T-cell (primary cell): ENCODE data around the gene FXYD3. TPM values are rescaled to one million over a fixed set of nuclear protein-coding genes. Genes with fewer than 3 reads are reported as not detected.

Source experiments
- ATAC-seq, 4 experiments: fragments of 200-7000 bp in 3 of 4; fragments of 150-1000 bp in 1 of 4; cut with Tn5 transposase; replicated peaks in 1 of 4; 1 replicate in 3 of 4; 2 replicates in 1 of 4; pipeline ENCODE4 v1.10.0; 2021; ENCODE audit warnings: moderate library complexity in 3 of 4, mild to moderate bottlenecking in 2 of 4, moderate number of reproducible peaks in 1 of 4
- CTCF ChIA-PET, 2 donors: fragments of 300-600 bp; sonication (Branson Sonifier 250); formaldehyde crosslinking; loops; one replicate each; lab custom pipeline; 2022; ENCODE audit warnings: antibody characterized with exemption in 2 of 2; lab: Charles Lee
- POLR2A ChIA-PET, 2 donors: fragments of 300-600 bp; sonication (Branson Sonifier 250); formaldehyde crosslinking; loops; one replicate each; lab custom pipeline; 2022; ENCODE audit warnings: antibody characterized with exemption in 2 of 2; lab: Charles Lee
- DNase-seq, 35 experiments: peaks; one replicate each; pipeline versions ENCODE4 v3.0.0 to v3.0.0-alpha.2; 2013 to 2023
- H3K27ac ChIP-seq: one replicate; pipeline ENCODE4 v1.5.1; 2013; ENCODE audit warnings: low read length
- H3K27me3 ChIP-seq, 2 experiments: replicated peaks in 1 of 2; 1 replicate in 1 of 2; 2 replicates in 1 of 2; pipeline versions ENCODE4 v1.6.1 to v1.7.0; 2013; ENCODE audit warnings: low read length in 1 of 2, mixed read lengths in 1 of 2; ENCODE audit not compliant: control insufficient read depth in 2 of 2, insufficient read depth in 2 of 2; ENCODE audit errors: extremely low read depth in 1 of 2
- H3K36me3 ChIP-seq, 2 donors: 1 replicate in 1 of 2; 2 replicates in 1 of 2; pipeline versions ENCODE4 v1.6.1 to v1.7.0; 2013; ENCODE audit warnings: low read length in 1 of 2; ENCODE audit not compliant: control insufficient read depth in 2 of 2, insufficient read depth in 1 of 2; ENCODE audit errors: extremely low read depth in 1 of 2
- H3K4me1 ChIP-seq, 2 experiments: 1 replicate in 1 of 2; 2 replicates in 1 of 2; pipeline versions ENCODE4 v1.6.1 to v1.7.0; 2013; ENCODE audit warnings: low read length in 2 of 2, mixed read lengths in 1 of 2; ENCODE audit not compliant: insufficient read depth in 2 of 2, control insufficient read depth in 1 of 2; ENCODE audit errors: extremely low read depth in 1 of 2
- H3K4me3 ChIP-seq, 2 donors: 1 replicate in 1 of 2; 2 replicates in 1 of 2; pipeline versions ENCODE4 v1.5.1 to v1.7.0; 2013; ENCODE audit warnings: mild to moderate bottlenecking in 2 of 2, low read length in 1 of 2, moderate library complexity in 1 of 2; ENCODE audit not compliant: control insufficient read depth in 1 of 2; ENCODE audit errors: extremely low read depth in 1 of 2
- H3K9me3 ChIP-seq: 2 replicates; pipeline ENCODE4 v1.7.0; 2013
- H3K27ac Mint-ChIP-seq, 2 donors: one replicate each; pipeline ENCODE4 v1.8.0; 2020 to 2021; ENCODE audit warnings: mild to moderate bottlenecking in 2 of 2, mixed read lengths in 2 of 2
- H3K27me3 Mint-ChIP-seq, 2 donors: one replicate each; pipeline ENCODE4 v1.8.0; 2021 to 2022; ENCODE audit warnings: mixed read lengths in 2 of 2
- H3K36me3 Mint-ChIP-seq: one replicate; pipeline ENCODE4 v1.8.0; 2021; ENCODE audit warnings: mixed read lengths
- H3K4me1 Mint-ChIP-seq, 3 donors: one replicate each; pipeline ENCODE4 v1.8.0; 2020 to 2022; ENCODE audit warnings: mixed read lengths in 3 of 3, mild to moderate bottlenecking in 1 of 3
- H3K4me3 Mint-ChIP-seq, 3 donors: one replicate each; pipeline ENCODE4 v1.8.0; 2020 to 2022; ENCODE audit warnings: mild to moderate bottlenecking in 3 of 3, mixed read lengths in 3 of 3, moderate library complexity in 3 of 3
- H3K9me3 Mint-ChIP-seq, 3 donors: one replicate each; pipeline ENCODE4 v1.8.0; 2020 to 2022; ENCODE audit warnings: mixed read lengths in 3 of 3
- WGBS: methylation state at CpG from one replicate; pipeline ENCODE4 v1.1.5; 2013; ENCODE audit warnings: missing lambda C conversion rate; ENCODE audit not compliant: insufficient coverage; 5-methylcytosine and 5-hydroxymethylcytosine counted together
- total RNA-seq, 35 experiments: library from RNA in 6 of 35; stranded (reverse) in 6 of 35; fragments of 120-200 nt in 1 of 35; gene quantifications; one replicate each; pipeline versions ENCODE4 v1.2.1 to v1.2.4 and lab custom pipeline; 2013 to 2026

The FXYD3 gene
- total RNA-seq, 5 donors from 2014 or later (not counting 1 experiment from before 2014, with no cell fraction given): 0.79 to 1.1 TPM; not detected in 3

- Mint-ChIP-seq H3K36me3 (no peaks in the 10 kb centered on the region), H3K27me3 (peaks cover 0 to 7% of the 10 kb centered on the region in 2 donors), H3K9me3 (no peaks in the 10 kb centered on the region), H3K4me3 (no peak overlapping the region), H3K27ac (no peak overlapping the region), H3K4me1 (peaks cover 5 to 7% (median 6%) of the 10 kb centered on the region in 3 donors)
- POLR2A ChIA-PET: no interaction called here
- Histone ChIP-seq H3K4me3 (no peak overlapping the region), H3K27me3 (peaks cover 0 to 25% of the 10 kb centered on the region in 2 experiments), H3K4me1 (peaks cover 0 to 9% of the 10 kb centered on the region in 2 experiments), H3K27ac (no peak overlapping the region), H3K9me3 (no peaks in the 10 kb centered on the region), H3K36me3 (no peaks in the 10 kb centered on the region)
- ATAC-seq (no peak), DNase-seq (no peak)
- CTCF ChIA-PET: interaction anchor here in 1 of 2 donors (0.7 kb wide), 1 partner anchor 26 kb away, joined by 3 read pairs; no protein-coding TSS in a partner anchor
- 92% methylated on average over 9 of the region's 13 CpGs for WGBS
These were observed 614 bp downstream of the FXYD3 start for GRCh38 chr19:35116072-35116801.

- Mint-ChIP-seq H3K4me3 (no peak overlapping the region), H3K27ac (no peak overlapping the region), H3K27me3 (peaks cover 0 to 4% of the 10 kb centered on the region in 2 donors), H3K9me3 (no peaks in the 10 kb centered on the region), H3K36me3 (no peaks in the 10 kb centered on the region), H3K4me1 (peaks cover 5 to 7% (median 6%) of the 10 kb centered on the region in 3 donors)
- 80% methylated on average over 6 of the region's 8 CpGs for WGBS
- H3K9me3 ChIP-seq: no peaks in the 10 kb centered on the region
- H3K27ac ChIP-seq: no peak overlapping the region
- DNase-seq: no peak
- H3K27me3 ChIP-seq: peaks cover 0 to 19% of the 10 kb centered on the region in 2 experiments
- H3K4me1 ChIP-seq: peaks cover 0 to 9% of the 10 kb centered on the region in 2 experiments
- CTCF ChIA-PET: interaction anchor here in 1 of 2 donors (0.7 kb wide), 1 partner anchor 25 kb away, joined by 3 read pairs; no protein-coding TSS in a partner anchor
- no peak overlapping the region for H3K4me3 ChIP-seq
- no peak for ATAC-seq
- POLR2A ChIA-PET: no interaction called here
- no peaks in the 10 kb centered on the region for H3K36me3 ChIP-seq
These were observed 1.5 kb downstream of the FXYD3 start for GRCh38 chr19:35117116-35117515.

GRCh38 chr19:35117799-35118198, 2.2 kb downstream of the FXYD3 start:
- no peaks in the 10 kb centered on the region for H3K36me3 Mint-ChIP-seq
- Histone ChIP-seq H3K27me3 (peaks cover 0 to 14% of the 10 kb centered on the region in 2 experiments), H3K4me3 (no peak overlapping the region), H3K27ac (no peak overlapping the region), H3K4me1 (peaks cover 0 to 9% of the 10 kb centered on the region in 2 experiments), H3K36me3 (no peaks in the 10 kb centered on the region), H3K9me3 (no peaks in the 10 kb centered on the region)
- DNase-seq (no peak), ATAC-seq (no peak)
- no peak overlapping the region for H3K27ac Mint-ChIP-seq
- POLR2A ChIA-PET: no interaction called here
- peaks cover 5 to 7% (median 6%) of the 10 kb centered on the region in 3 donors for H3K4me1 Mint-ChIP-seq
- 80% methylated on average over 11 of the region's 11 CpGs for WGBS
- H3K9me3 Mint-ChIP-seq: no peaks in the 10 kb centered on the region
- peaks cover 0 to 4% of the 10 kb centered on the region in 2 donors for H3K27me3 Mint-ChIP-seq
- H3K4me3 Mint-ChIP-seq: no peak overlapping the region
- CTCF ChIA-PET: interaction anchor here in 1 of 2 donors (0.6 kb wide), 3 partner anchors 69 to 155 kb away, joined by 3 to 6 read pairs (median 3); no protein-coding TSS in a partner anchor

GRCh38 chr19:35118268-35119020, 2.8 kb downstream of the FXYD3 start:
- Mint-ChIP-seq H3K27me3 (peaks cover 0 to 4% of the 10 kb centered on the region in 2 donors), H3K36me3 (no peaks in the 10 kb centered on the region), H3K4me3 (no peak overlapping the region), H3K27ac (no peak overlapping the region), H3K9me3 (no peaks in the 10 kb centered on the region), H3K4me1 (peaks cover 5 to 7% (median 6%) of the 10 kb centered on the region in 3 donors)
- Histone ChIP-seq H3K4me3 (no peak overlapping the region), H3K4me1 (peaks cover 0 to 9% of the 10 kb centered on the region in 2 experiments), H3K9me3 (no peaks in the 10 kb centered on the region), H3K27me3 (peaks cover 0 to 15% of the 10 kb centered on the region in 2 experiments), H3K27ac (no peak overlapping the region), H3K36me3 (no peaks in the 10 kb centered on the region)
- CTCF ChIA-PET: interaction anchor here in 1 of 2 donors (0.6 kb wide), 2 partner anchors 70 to 155 kb away, joined by 3 to 6 read pairs; no protein-coding TSS in a partner anchor
- DNase-seq: no peak
- no peak for ATAC-seq
- POLR2A ChIA-PET: no interaction called here
- WGBS: 81% methylated on average over 8 of the region's 13 CpGs

GRCh38 chr19:35119091-35119490, 3.5 kb downstream of the FXYD3 start:
- DNase-seq (no peak), ATAC-seq (no peak)
- Mint-ChIP-seq H3K27ac (no peak overlapping the region), H3K4me1 (peaks cover 9 to 12% (median 11%) of the 10 kb centered on the region in 3 donors), H3K36me3 (no peaks in the 10 kb centered on the region), H3K9me3 (no peaks in the 10 kb centered on the region), H3K27me3 (peaks cover 0 to 4% of the 10 kb centered on the region in 2 donors), H3K4me3 (no peak overlapping the region)
- no peak overlapping the region for H3K27ac ChIP-seq
- peaks cover 0 to 15% of the 10 kb centered on the region in 2 experiments for H3K27me3 ChIP-seq
- POLR2A ChIA-PET: no interaction called here
- H3K4me3 ChIP-seq: no peak overlapping the region
- H3K9me3 ChIP-seq: no peaks in the 10 kb centered on the region
- CTCF ChIA-PET: no interaction called here
- H3K4me1 ChIP-seq: peaks cover 0 to 10% of the 10 kb centered on the region in 2 experiments
- 55% methylated on average over 12 of the region's 14 CpGs for WGBS
- H3K36me3 ChIP-seq: no peaks in the 10 kb centered on the region

GRCh38 chr19:35119578-35120155, 4.0 kb downstream of the FXYD3 start:
- Mint-ChIP-seq H3K9me3 (no peaks in the 10 kb centered on the region), H3K27me3 (peaks cover 0 to 1% of the 10 kb centered on the region in 2 donors), H3K36me3 (no peaks in the 10 kb centered on the region), H3K4me1 (peaks cover 12 to 14% (median 12%) of the 10 kb centered on the region in 3 donors), H3K27ac (no peak overlapping the region), H3K4me3 (no peak overlapping the region)
- no peaks in the 10 kb centered on the region for H3K9me3 ChIP-seq
- peaks cover 0 to 12% of the 10 kb centered on the region in 2 experiments for H3K4me1 ChIP-seq
- ChIA-PET CTCF (no interaction called here), POLR2A (no interaction called here)
- DNase-seq (no peak), ATAC-seq (no peak)
- WGBS: 90% methylated on average over 4 of the region's 9 CpGs
- H3K27ac ChIP-seq: no peak overlapping the region
- H3K27me3 ChIP-seq: peaks cover 0 to 13% of the 10 kb centered on the region in 2 experiments
- no peaks in the 10 kb centered on the region for H3K36me3 ChIP-seq
- H3K4me3 ChIP-seq: no peak overlapping the region
